Measurements from ENCODE around the gene FBXO31.

GRCh38 chr16:87324411-87325275 is 58.9 kb downstream of the FBXO31 start:
- TF ChIP-seq CTCF (IDR thresholded peaks at IDR 0.05) (peak; percentile 84), EZH2 (IDR thresholded peaks at IDR 0.05) (no peak)

All from neural progenitor cell (in vitro differentiated cells).